ENCODE measurements around the gene SLFNL1.

SLFNL1 gene

DNA sequence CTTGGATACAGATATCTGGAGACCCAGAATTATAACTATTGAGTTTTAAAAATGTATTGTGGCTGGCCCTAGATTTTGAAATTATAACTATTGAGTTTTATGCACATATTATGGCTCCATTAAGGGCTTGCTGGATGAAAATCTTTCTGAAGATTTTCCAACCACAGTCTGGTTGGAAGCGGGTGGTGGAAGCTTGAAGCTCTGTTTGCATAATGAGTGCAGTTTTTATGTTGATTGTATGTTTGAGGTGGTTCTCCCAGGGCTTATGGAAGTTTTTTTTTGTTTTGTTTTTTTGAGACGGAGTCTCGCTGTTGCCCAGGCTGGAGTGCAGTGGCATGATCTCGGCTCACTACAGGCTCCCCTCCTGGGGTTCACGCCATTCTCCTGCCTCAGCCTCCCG is 52.1 kb downstream of the SLFNL1 start:
- in situ Hi-C loops (cut with HindIII; ENCODE audit: low sequenced_read_pairs): no loop called here

DNA sequence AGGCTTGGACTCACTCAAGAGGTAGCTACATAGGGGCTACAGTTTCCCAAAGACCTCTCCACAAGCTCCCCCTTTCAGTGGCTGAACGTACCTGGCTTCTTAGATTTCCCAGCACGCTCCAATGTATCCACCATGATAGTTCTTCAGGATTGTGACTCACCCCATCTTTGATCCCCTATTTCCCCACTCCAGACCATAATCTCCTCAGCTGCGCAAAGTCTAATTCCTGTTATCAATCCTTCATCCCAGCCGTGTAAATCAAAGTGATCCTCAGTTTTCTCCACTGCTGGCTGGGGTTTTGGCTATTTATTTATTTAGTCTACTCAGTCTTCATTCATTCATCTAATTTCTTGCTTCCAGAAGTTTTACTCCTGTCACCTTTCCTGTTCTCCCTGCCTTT is 55.1 kb downstream of the SLFNL1 start:
- in situ Hi-C loops (cut with HindIII; ENCODE audit: low sequenced_read_pairs): no loop called here
